ENCODE data around the gene GRAPL.
"Not testable (repeated sequence)": the region's sequence is repeated elsewhere in the genome, so short reads cannot be mapped to it uniquely, and the experiment has no call there.

The GRAPL gene

GRCh38 chr17:19137959-19138358 is 10.6 kb downstream of the GRAPL start:
- not testable (repeated sequence) for DNase-seq

- DNase-seq: not testable (repeated sequence)
These were observed 14.2 kb downstream of the GRAPL start for GRCh38 chr17:19141366-19142155.

GRCh38 chr17:19142419-19142818 is 15.0 kb downstream of the GRAPL start:
- DNase-seq: peak in 1 of 2 donors; percentile 24

- DNase-seq: not testable (repeated sequence)
These were observed 15.8 kb downstream of the GRAPL start for GRCh38 chr17:19143097-19143777.

GRCh38 chr17:19144373-19144772 is 17.0 kb downstream of the GRAPL start:
- DNase-seq: not testable (repeated sequence)

- not testable (repeated sequence) for DNase-seq
These were observed 18.1 kb downstream of the GRAPL start for GRCh38 chr17:19145471-19145870.

GRCh38 chr17:19150678-19151615 is 23.6 kb downstream of the GRAPL start:
- not testable (repeated sequence) for DNase-seq

- not testable (repeated sequence) for DNase-seq
These were observed 30.2 kb downstream of the GRAPL start for GRCh38 chr17:19157628-19158027.

- not testable (repeated sequence) for DNase-seq
These were observed 31.1 kb downstream of the GRAPL start for GRCh38 chr17:19158478-19158877.

- not testable (repeated sequence) for DNase-seq
These were observed 31.5 kb downstream of the GRAPL start for GRCh38 chr17:19158938-19159337.

GRCh38 chr17:19161308-19162107 is 34.1 kb downstream of the GRAPL start:
- DNase-seq: not testable (repeated sequence)

GRCh38 chr17:19162384-19163216 is 35.2 kb downstream of the GRAPL start:
- not testable (repeated sequence) for DNase-seq

GRCh38 chr17:19174422-19174821 is 47.0 kb downstream of the GRAPL start:
- not testable (repeated sequence) for DNase-seq

- DNase-seq: not testable (repeated sequence)
These were observed 48.0 kb downstream of the GRAPL start for GRCh38 chr17:19175410-19175809.

GRCh38 chr17:19181040-19181875 is 53.9 kb downstream of the GRAPL start:
- not testable (repeated sequence) for DNase-seq

GRCh38 chr17:19187883-19188869 is 60.8 kb downstream of the GRAPL start:
- DNase-seq: not testable (repeated sequence)

- not testable (repeated sequence) for DNase-seq
These were observed 61.7 kb downstream of the GRAPL start for GRCh38 chr17:19188870-19189708.

Data from CD4-positive, alpha-beta T cell treated with Interleukin-4 for 1 hour (primary cell).